GM19193 (cell line): ENCODE results near the gene OBSCN.

ENCODE experiments used
- POLR2A ChIP-seq: IDR thresholded peaks from 4 replicates; pipeline ENCODE4 v1.6.1; 2011; ENCODE audit not compliant: insufficient read depth, insufficient read length; ENCODE audit errors: extremely low read depth

OBSCN gene

GRCh38 chr1:228166170-228166936 is 41.5 kb upstream of the OBSCN start:
- no peak for TF ChIP-seq POLR2A

GRCh38 chr1:228168563-228169270 is 39.1 kb upstream of the OBSCN start:
- TF ChIP-seq POLR2A, result no peak

- no peak for TF ChIP-seq POLR2A
These were observed 38.5 kb upstream of the OBSCN start for GRCh38 chr1:228169345-228169744.

- no peak for TF ChIP-seq POLR2A
These were observed 37.2 kb upstream of the OBSCN start for GRCh38 chr1:228170666-228171065.

- TF ChIP-seq POLR2A, result no peak
These were observed 36.5 kb upstream of the OBSCN start for GRCh38 chr1:228171221-228171891.

- no peak for TF ChIP-seq POLR2A
These were observed 35.0 kb upstream of the OBSCN start for GRCh38 chr1:228172591-228173527.

GRCh38 chr1:228174482-228175315 is 33.1 kb upstream of the OBSCN start:
- TF ChIP-seq POLR2A, result no peak

GRCh38 chr1:228175316-228176023 is 32.4 kb upstream of the OBSCN start:
- TF ChIP-seq POLR2A, result no peak

- TF ChIP-seq POLR2A, result no peak
These were observed 31.8 kb upstream of the OBSCN start for GRCh38 chr1:228176024-228176395.

GRCh38 chr1:228176461-228177182 is 31.2 kb upstream of the OBSCN start:
- TF ChIP-seq POLR2A, result no peak

GRCh38 chr1:228177183-228177475 is 30.7 kb upstream of the OBSCN start:
- no peak for TF ChIP-seq POLR2A

GRCh38 chr1:228177721-228178710 is 29.8 kb upstream of the OBSCN start:
- TF ChIP-seq POLR2A, result no peak
